Measurements from ENCODE around the gene CPXM2.

The CPXM2 gene

GRCh38 chr10:123868038-123869019 is 23.3 kb downstream of the CPXM2 start:
- TF ChIP-seq, protein P1, sequence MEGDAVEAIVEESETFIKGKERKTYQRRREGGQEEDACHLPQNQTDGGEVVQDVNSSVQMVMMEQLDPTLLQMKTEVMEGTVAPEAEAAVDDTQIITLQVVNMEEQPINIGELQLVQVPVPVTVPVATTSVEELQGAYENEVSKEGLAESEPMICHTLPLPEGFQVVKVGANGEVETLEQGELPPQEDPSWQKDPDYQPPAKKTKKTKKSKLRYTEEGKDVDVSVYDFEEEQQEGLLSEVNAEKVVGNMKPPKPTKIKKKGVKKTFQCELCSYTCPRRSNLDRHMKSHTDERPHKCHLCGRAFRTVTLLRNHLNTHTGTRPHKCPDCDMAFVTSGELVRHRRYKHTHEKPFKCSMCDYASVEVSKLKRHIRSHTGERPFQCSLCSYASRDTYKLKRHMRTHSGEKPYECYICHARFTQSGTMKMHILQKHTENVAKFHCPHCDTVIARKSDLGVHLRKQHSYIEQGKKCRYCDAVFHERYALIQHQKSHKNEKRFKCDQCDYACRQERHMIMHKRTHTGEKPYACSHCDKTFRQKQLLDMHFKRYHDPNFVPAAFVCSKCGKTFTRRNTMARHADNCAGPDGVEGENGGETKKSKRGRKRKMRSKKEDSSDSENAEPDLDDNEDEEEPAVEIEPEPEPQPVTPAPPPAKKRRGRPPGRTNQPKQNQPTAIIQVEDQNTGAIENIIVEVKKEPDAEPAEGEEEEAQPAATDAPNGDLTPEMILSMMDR (IDR thresholded peaks at IDR 0.05; ENCODE audit: control insufficient read depth, insufficient read depth, low read depth, low read length, missing control alignments): no peak
- no peak for DNase-seq (ENCODE audit: low read depth)
- no peak overlapping the region for H3K4me3 ChIP-seq (ENCODE audit: control insufficient read depth, low read depth, low read length)

DNA sequence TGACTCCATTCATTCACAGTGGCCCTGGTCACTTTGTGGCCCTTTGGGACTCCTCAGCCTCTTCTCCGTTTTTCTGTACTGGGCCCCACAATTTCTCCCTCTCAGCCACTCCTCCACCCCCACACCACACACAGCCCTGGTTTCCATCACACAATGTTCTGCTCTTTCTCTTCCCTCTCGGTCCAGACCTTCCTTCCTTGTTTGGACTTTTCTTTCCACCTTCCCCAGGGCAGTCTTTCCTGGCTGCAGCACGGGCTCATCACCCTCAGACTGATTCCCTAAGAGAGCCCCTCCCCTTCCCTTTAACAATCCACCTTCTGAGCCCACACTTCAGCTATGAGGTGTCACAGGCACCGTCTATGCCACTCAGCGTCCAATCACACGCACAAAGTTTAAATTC is 25.7 kb downstream of the CPXM2 start:
- TF ChIP-seq, protein P1 (IDR thresholded peaks at IDR 0.05; ENCODE audit: control insufficient read depth, insufficient read depth, low read depth, low read length, missing control alignments): no peak
- H3K4me3 ChIP-seq (ENCODE audit: control insufficient read depth, low read depth, low read length): no peak overlapping the region
- DNase-seq (ENCODE audit: low read depth): no peak

- TF ChIP-seq, protein P1 (IDR thresholded peaks at IDR 0.05; ENCODE audit: control insufficient read depth, insufficient read depth, low read depth, low read length, missing control alignments): no peak
- DNase-seq (ENCODE audit: low read depth): no peak
- H3K4me3 ChIP-seq (ENCODE audit: control insufficient read depth, low read depth, low read length): no peak overlapping the region
Observed at GRCh38 chr10:123865350-123865749, 26.3 kb downstream of the CPXM2 start.

- TF ChIP-seq, protein P1 (IDR thresholded peaks at IDR 0.05; ENCODE audit: control insufficient read depth, insufficient read depth, low read depth, low read length, missing control alignments): no peak
- no peak overlapping the region for H3K4me3 ChIP-seq (ENCODE audit: control insufficient read depth, low read depth, low read length)
- no peak for DNase-seq (ENCODE audit: low read depth)
Observed at GRCh38 chr10:123864923-123865322, 26.7 kb downstream of the CPXM2 start.

DNA sequence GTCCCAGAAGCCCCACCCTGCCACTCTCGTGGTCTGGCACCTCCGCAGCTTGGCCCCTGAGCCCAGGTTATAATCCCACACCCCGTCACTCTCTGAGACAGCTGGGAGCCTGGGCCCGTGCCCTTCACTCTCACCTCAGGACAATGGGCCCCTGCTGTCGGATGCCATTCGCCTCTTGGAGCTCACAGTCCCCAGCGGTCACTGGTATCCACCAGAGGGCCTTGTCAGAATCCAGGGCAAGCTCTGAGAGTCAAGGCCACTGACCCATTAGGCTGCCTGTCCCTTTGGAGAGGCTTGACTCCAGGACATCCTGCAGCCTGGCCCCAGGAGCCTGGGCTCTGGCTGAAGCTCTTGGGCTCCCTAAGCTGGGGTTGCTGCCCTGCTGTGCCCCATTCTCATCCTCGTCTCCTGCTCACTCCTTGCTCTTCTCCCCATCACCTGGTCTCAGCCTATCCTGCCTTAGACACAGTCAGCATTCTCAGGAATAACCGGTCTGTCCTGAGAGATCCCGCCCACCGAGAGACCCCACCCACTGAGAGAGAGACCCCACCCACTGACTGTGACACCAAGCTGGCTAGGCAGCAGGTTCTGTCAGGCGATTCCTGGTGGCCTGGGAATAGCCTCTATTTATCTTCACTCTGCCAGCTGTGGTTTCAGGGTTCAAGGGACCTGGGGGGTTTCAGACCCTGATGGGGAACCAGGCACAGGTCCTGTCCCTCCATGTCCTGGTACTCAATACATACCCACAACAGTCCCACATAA is 27.7 kb downstream of the CPXM2 start:
- DNase-seq (ENCODE audit: low read depth): no peak
- H3K4me3 ChIP-seq (ENCODE audit: control insufficient read depth, low read depth, low read length): no peak overlapping the region
- TF ChIP-seq, protein P1 (IDR thresholded peaks at IDR 0.05; ENCODE audit: control insufficient read depth, insufficient read depth, low read depth, low read length, missing control alignments): no peak

GRCh38 chr10:123863183-123863575 is 28.4 kb downstream of the CPXM2 start:
- no peak for DNase-seq (ENCODE audit: low read depth)
- no peak overlapping the region for H3K4me3 ChIP-seq (ENCODE audit: control insufficient read depth, low read depth, low read length)
- TF ChIP-seq, protein P1 (IDR thresholded peaks at IDR 0.05; ENCODE audit: control insufficient read depth, insufficient read depth, low read depth, low read length, missing control alignments): no peak

All from AG09309 (cell line).